GM23248 (cell line): Measurements from ENCODE around the gene KCTD15. TPM values are rescaled to one million over a fixed set of nuclear protein-coding genes. Genes with fewer than 3 reads are reported as not detected.

Experiments
- DNase-seq: peaks from one replicate; pipeline ENCODE4 v3.0.0-alpha.2; 2015
- H2AFZ ChIP-seq: fragments of 200-600 bp; sonication (generic); 2 replicates; pipeline ENCODE4 v1.6.1; 2016; ENCODE audit warnings: antibody characterized with exemption
- H3F3A ChIP-seq: fragments of 200-600 bp; sonication (generic); 2 replicates; pipeline ENCODE4 v1.6.1; 2016; ENCODE audit warnings: mild to moderate bottlenecking, antibody characterized with exemption, mixed run types; ENCODE audit not compliant: insufficient read depth
- H3K27ac ChIP-seq: fragments of 200-600 bp; sonication (generic); 2 replicates; pipeline ENCODE4 v1.5.1; 2016; ENCODE audit warnings: mild to moderate bottlenecking
- H3K27me3 ChIP-seq: fragments of 200-600 bp; sonication (generic); replicated peaks from 2 replicates; pipeline ENCODE4 v1.6.1; 2016; ENCODE audit warnings: mild to moderate bottlenecking; ENCODE audit not compliant: insufficient read depth
- H3K36me3 ChIP-seq: fragments of 200-600 bp; sonication (generic); 2 replicates; pipeline ENCODE4 v1.6.1; 2016; ENCODE audit warnings: low read depth, mild to moderate bottlenecking
- H3K4me1 ChIP-seq: fragments of 200-600 bp; sonication (generic); 2 replicates; pipeline ENCODE4 v1.6.1; 2016; ENCODE audit warnings: mild to moderate bottlenecking; ENCODE audit not compliant: insufficient read depth
- H3K4me2 ChIP-seq: fragments of 200-600 bp; sonication (generic); one replicate; pipeline ENCODE4 v1.6.1; 2016; ENCODE audit warnings: mild to moderate bottlenecking; ENCODE audit not compliant: unreplicated experiment
- H3K4me3 ChIP-seq: fragments of 200-600 bp; sonication (generic); 2 replicates; pipeline ENCODE4 v1.5.1; 2016; ENCODE audit warnings: mild to moderate bottlenecking
- H3K79me2 ChIP-seq: fragments of 200-600 bp; sonication (generic); 2 replicates; pipeline ENCODE4 v1.6.1; 2016; ENCODE audit warnings: mild to moderate bottlenecking; ENCODE audit not compliant: insufficient read depth
- H3K9ac ChIP-seq: fragments of 200-600 bp; sonication (generic); 2 replicates; pipeline ENCODE4 v1.6.1; 2016; ENCODE audit warnings: mild to moderate bottlenecking
- H3K9me2 ChIP-seq: fragments of 200-600 bp; sonication (generic); 2 replicates; pipeline ENCODE4 v1.6.1; 2016; ENCODE audit warnings: mixed run types, mild to moderate bottlenecking, moderate library complexity; ENCODE audit not compliant: insufficient read depth
- H3K9me3 ChIP-seq: fragments of 200-600 bp; sonication (generic); one replicate; pipeline ENCODE4 v1.6.1; 2017; ENCODE audit warnings: low read depth
- H4K20me1 ChIP-seq: fragments of 200-600 bp; sonication (generic); 2 replicates; pipeline ENCODE4 v1.6.0; 2016; ENCODE audit not compliant: insufficient read depth
- EZH2 ChIP-seq: fragments of 200-600 bp; sonication (generic); IDR thresholded peaks from 2 replicates; pipeline ENCODE4 v1.6.1; 2018; ENCODE audit warnings: antibody characterized with exemption, mild to moderate bottlenecking; ENCODE audit not compliant: insufficient read depth, poor library complexity, severe bottlenecking
- EZH2phosphoT487 ChIP-seq: fragments of 200-600 bp; sonication (generic); IDR thresholded peaks from 2 replicates; pipeline ENCODE4 v1.6.1; 2018; ENCODE audit warnings: antibody characterized with exemption, moderate library complexity, mild to moderate bottlenecking, low read depth; ENCODE audit not compliant: insufficient read depth
- WGBS, 2 experiments: methylation state at CpG; one replicate each; pipeline ENCODE4 v1.1.6; 2015 to 2017; ENCODE audit warnings: low lambda C conversion rate in 2 of 2, low coverage in 1 of 2; ENCODE audit errors: missing lambda C conversion rate in 2 of 2; 5-methylcytosine and 5-hydroxymethylcytosine counted together
- in situ Hi-C: fragments of 300-500 bp; cut with MboI; formaldehyde crosslinking; loops from 2 replicates; pipeline ENCODE4 v1.15.0; 2020
- polyA plus RNA-seq: library from polyadenylated mRNA; unstranded; fragments of >200 nt; fragmentation: Nextera tagmentation; extraction: Ambion mirVana; gene quantifications from 2 replicates; pipeline ENCODE4 v1.2.1, GENCODE V29; 2016
- total RNA-seq: library from RNA; depleted of rRNA; stranded (reverse); fragments of >200 nt; shearing (Covaris generic); gene quantifications from 2 replicates; pipeline ENCODE4 v1.2.3, GENCODE V29; 2014

The KCTD15 gene
- total and polyA plus RNA-seq, 2 experiments from 2014 or later, result 7.5 to 117 TPM

GRCh38 chr19:33826521-33826920 lies 29.9 kb downstream of the KCTD15 start:
- Histone ChIP-seq H3K9ac (no peak overlapping the region), H3K9me3 (no peaks in the 10 kb centered on the region), H4K20me1 (no peaks in the 10 kb centered on the region), H3K27me3 (no peaks in the 10 kb centered on the region), H3K4me1 (no peaks in the 10 kb centered on the region), H3K27ac (no peak overlapping the region), H3K36me3 (no peaks in the 10 kb centered on the region), H2AFZ (no peak overlapping the region), H3K4me3 (no peak overlapping the region), H3K79me2 (no peaks in the 10 kb centered on the region), H3F3A (no peaks in the 10 kb centered on the region; the same call in 1 of the 2 replicates), H3K9me2 (no peaks in the 10 kb centered on the region), H3K4me2 (no peak overlapping the region)
- in situ Hi-C loops, result no loop called here
- no peak for DNase-seq
- TF ChIP-seq EZH2 (no peak), EZH2phosphoT487 (no peak)
- 56 to 58% methylated on average over 7 of the region's 7 CpGs for WGBS, 2 experiments

- Histone ChIP-seq H3K4me3 (no peak overlapping the region), H3K4me2 (no peak overlapping the region), H3K36me3 (no peaks in the 10 kb centered on the region), H3K79me2 (no peaks in the 10 kb centered on the region), H4K20me1 (no peaks in the 10 kb centered on the region), H3K9ac (no peak overlapping the region), H3K4me1 (no peaks in the 10 kb centered on the region), H3K27ac (no peak overlapping the region), H3K9me2 (no peaks in the 10 kb centered on the region), H3K27me3 (no peaks in the 10 kb centered on the region; the same call in 1 of the 2 replicates), H3F3A (no peaks in the 10 kb centered on the region), H2AFZ (no peak overlapping the region), H3K9me3 (no peaks in the 10 kb centered on the region)
- in situ Hi-C loops, result no loop called here
- WGBS, 2 experiments, result 64 to 66% methylated on average over 13 of the region's 13 CpGs
- no peak for DNase-seq
- TF ChIP-seq EZH2phosphoT487, result no peak
- no peak for TF ChIP-seq EZH2
Measured at GRCh38 chr19:33828266-33829075, 31.8 kb downstream of the KCTD15 start.

- in situ Hi-C loops, result no loop called here
- Histone ChIP-seq H3F3A (no peaks in the 10 kb centered on the region), H3K27me3 (peaks cover 7% of the 10 kb centered on the region), H2AFZ (no peak overlapping the region), H3K4me2 (no peak overlapping the region), H3K9me3 (no peaks in the 10 kb centered on the region), H4K20me1 (no peaks in the 10 kb centered on the region), H3K4me1 (no peaks in the 10 kb centered on the region), H3K79me2 (no peaks in the 10 kb centered on the region), H3K9me2 (no peaks in the 10 kb centered on the region), H3K4me3 (no peak overlapping the region), H3K36me3 (no peaks in the 10 kb centered on the region), H3K27ac (no peak overlapping the region), H3K9ac (no peak overlapping the region)
- no peak for TF ChIP-seq EZH2
- no peak for TF ChIP-seq EZH2phosphoT487
- no peak for DNase-seq
- WGBS, 2 experiments, result 58 to 61% methylated on average over 3 of the region's 3 CpGs
Measured at GRCh38 chr19:33830264-33830663, 33.6 kb downstream of the KCTD15 start.

GRCh38 chr19:33831825-33832224 lies 35.2 kb downstream of the KCTD15 start:
- Histone ChIP-seq H3K4me3 (no peak overlapping the region), H3K9me2 (no peaks in the 10 kb centered on the region), H4K20me1 (no peaks in the 10 kb centered on the region), H3K9me3 (no peaks in the 10 kb centered on the region), H3K27me3 (peaks cover 7% of the 10 kb centered on the region), H3K9ac (no peak overlapping the region), H3K27ac (no peak overlapping the region), H3F3A (no peaks in the 10 kb centered on the region), H3K36me3 (no peaks in the 10 kb centered on the region), H3K4me2 (no peak overlapping the region), H2AFZ (no peak overlapping the region), H3K79me2 (no peaks in the 10 kb centered on the region), H3K4me1 (no peaks in the 10 kb centered on the region)
- 0 to 26% methylated on average over 1 of the region's 1 CpG for WGBS, 2 experiments
- no peak for DNase-seq
- TF ChIP-seq EZH2, result no peak
- no peak for TF ChIP-seq EZH2phosphoT487
- in situ Hi-C loops, result no loop called here
